NCI-H1694 (cell line): ENCODE data around the gene CHST6.
A peak's percentile ranks its signal among the peaks of the same experiment; 100 is the strongest.
"Not testable (repeated sequence)": the region's sequence is repeated elsewhere in the genome, so short reads cannot be mapped to it uniquely, and the experiment has no call there.

Source experiments
- DNase-seq: peaks from one replicate; lab custom pipeline; 2025; lab: John Stamatoyannopoulos, UW

CHST6 gene

DNA sequence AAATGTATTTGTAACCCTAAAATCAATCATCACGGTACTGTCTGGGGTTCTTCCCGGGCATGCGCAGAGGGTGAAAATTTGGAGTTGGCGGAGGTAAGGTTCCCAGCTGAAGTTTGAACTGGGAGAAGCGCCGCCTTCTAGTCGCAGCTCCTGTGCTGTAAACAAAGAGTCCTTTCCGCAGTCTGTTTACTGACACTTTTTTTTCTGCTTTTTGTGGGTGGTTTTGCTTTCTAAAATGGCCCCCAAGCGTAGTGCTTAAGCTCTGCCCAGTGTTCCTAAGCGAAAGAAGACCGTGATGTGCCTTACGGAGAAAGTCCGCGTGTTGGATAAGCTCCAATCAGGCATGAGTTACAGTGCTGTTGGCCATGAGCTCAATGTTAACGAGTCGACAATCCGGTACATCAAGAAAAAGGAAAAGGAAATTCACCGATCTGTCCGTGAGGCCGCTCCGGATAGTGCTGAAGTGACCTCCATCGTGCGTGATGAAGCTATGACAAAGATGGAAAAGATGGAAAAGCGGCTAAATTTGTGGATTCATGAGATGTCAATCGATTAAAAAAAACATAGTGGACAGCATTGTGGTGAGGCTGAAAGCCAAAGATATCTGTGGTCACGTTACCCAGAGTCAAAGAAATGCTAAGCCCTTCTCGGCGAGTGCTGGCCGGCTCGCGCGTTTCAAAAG lies 61.4 kb downstream of the CHST6 start:
- peak; percentile 59 for DNase-seq

DNA sequence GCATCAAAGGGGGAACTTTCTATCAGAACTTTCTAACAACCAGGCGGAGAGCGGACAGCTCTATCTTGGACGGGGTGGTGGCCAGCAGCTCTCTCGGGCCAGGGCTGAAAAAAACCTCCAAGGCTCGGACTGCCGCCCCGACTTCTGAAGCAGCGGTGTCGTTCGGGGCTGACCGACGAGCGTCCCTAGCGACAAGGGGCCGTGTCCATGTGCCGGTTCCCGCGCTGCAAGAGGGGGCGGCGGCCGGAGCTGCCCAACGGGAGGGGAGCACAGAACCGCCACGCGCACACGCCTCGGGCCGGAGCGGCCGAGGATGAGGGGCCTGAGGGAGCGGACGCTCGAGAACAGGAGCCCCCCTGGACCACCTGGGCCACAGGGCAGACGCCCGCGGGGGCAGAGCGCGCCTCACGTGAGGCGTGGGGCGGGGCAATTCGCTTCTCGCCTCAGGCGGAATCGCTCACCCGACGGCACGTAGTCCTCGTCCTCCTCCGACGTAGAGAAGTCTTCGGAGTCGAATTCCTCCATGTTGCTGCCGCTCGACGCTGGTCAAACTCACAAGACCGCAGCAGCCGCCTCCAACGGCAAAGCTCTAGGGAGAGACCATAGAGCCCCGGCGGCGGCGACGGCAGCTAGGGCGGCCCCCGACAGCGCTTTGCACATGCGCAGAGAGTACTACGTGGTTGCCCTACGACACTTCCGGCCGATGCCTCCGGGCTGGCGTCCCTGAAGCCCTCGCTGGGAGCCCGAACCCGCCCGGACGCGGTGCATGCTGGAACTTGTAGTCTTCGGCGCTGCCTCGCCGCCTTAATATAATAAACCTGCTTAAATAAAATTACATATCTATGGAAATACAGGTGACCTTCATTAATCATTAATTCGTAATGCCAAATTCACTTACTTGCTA lies 62.2 kb downstream of the CHST6 start, which contains the start of gene CFDP1:
Gene CFDP1, minus strand, starts transcription at position 676 of the 904 bp plus-strand sequence. Its CDS starts 151 bp downstream, at position 525.
- peak; percentile 84 for DNase-seq

DNA sequence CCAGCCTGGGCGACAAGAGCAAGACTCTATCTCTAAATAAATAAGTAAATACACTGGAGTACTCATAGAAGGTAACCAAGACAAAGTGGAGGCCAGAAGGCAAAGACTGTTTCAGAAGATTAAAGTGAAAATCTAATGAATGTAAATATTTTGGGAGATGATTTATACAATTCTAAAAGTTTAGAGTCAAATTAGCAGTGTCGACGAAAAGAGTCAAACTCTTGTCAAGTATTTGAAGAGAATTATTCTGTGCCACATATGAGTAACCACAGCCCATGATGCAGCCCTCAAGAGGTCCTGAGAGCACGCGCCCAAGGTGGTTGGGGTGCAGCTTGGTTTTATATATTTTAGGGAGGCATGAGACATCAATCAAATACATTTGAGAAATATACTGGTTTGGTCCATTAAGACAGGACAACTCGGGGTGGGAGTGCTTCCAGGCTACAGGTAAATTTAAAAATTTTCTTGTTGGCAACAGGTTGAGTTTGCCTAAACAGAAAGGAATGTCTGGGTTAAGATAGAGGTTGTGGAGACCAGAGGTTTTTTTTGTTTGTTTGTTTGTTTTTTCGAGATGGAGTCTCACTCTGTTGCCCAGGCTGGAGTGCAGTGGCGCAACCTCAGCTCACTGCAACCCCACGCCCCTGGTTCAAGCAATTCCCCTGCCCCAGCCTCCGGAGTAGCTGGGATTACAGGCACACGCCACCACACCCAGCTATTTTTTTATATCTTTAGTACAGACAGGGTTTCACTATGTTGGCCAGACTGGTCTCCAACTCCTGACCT lies 65.4 kb downstream of the CHST6 start:
- no peak for DNase-seq

DNA sequence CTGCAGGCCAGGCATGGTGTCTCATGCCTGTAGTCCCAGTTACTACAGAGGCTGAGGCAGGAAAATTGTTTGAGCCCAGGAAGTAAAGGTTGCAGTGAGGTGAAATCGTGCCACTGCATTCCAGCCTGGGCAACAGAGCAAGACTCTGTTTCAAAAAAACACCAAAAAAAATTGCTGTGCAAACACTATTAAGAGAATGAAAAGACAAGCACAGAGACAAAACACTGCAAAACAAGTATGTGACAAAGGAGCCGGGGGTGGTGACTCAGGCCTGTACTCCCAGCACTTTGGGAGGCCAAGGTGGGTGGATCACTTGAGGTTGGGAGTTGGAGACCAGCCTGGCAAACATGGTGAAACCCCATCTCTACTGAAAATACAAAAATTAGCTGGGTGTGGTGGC lies 68.7 kb downstream of the CHST6 start:
- DNase-seq = not testable (repeated sequence)

DNA sequence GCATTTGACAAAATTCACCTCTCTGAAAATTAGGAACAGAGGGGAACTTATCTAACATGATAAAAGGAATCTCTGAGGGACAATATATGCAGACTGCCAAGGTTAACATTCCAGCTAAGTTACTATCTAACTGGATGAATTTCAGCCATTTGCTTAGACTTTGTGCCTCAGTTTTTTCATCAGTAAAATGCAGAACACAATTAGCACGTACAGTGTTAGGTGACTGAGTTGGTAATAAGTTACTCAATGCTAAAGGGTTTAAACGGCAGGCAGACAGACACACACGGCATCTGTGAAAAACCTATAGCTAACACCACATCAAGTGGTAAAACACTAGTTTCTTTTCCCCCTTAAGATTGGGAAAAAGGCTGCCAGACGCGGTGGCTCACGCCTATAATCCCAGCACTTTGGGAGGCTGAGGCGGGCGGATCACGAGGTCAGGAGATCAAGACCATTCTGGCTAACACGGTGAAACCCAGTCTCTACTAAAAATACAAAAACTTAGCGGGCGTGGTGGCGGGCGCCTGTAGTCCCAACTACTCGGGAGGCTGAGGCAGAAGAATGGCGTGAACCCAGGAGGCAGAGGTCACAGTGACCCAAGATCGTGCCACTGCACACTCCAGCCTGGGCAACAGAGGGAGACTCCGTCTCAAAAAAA lies 71.0 kb downstream of the CHST6 start:
- DNase-seq = not testable (repeated sequence)

DNA sequence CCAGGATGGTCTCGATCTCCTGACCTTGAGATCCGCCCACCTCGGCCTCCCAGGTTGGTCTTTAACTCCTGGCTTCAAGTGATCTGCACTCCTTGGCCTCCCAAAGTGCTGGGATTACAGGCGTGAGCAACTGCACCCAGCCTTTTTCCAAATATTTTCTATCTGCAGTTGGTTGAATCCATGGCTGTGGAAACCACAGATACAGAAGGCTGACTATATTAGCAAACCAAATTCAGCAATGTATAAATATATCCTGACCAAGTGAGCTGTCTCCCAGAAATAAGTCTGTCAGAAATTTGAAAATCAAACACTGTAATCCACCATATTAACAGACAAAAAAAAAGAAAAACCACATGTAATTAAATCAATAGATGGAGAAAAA lies 71.5 kb downstream of the CHST6 start:
- DNase-seq = no peak
